Liver (tissue), 3 donors: ENCODE results near the gene CTTNBP2.

Source experiments
- GABPA ChIP-seq, 2 donors: IDR thresholded peaks in 1 of 2; conservative IDR thresholded peaks in 1 of 2; 2 replicates each; pipeline ENCODE4 v1.6.1; 2016; ENCODE audit warnings: antibody characterized with exemption in 2 of 2, mild to moderate bottlenecking in 1 of 2, moderate library complexity in 1 of 2
- SP1 ChIP-seq: IDR thresholded peaks from 2 replicates; pipeline ENCODE4 v1.6.1; 2018; ENCODE audit warnings: antibody characterized with exemption, mild to moderate bottlenecking
- TAF1 ChIP-seq: conservative IDR thresholded peaks from 2 replicates; pipeline ENCODE4 v1.6.1; 2016; ENCODE audit warnings: antibody characterized with exemption, mild to moderate bottlenecking
- TF ChIP-seq, protein P1 (sequence below): fragments of 150-350 bp; IDR thresholded peaks from 2 replicates; pipeline ENCODE4 v1.5.1; 2017; ENCODE audit warnings: improper control_type of control experiment, low read depth, low read length; ENCODE audit not compliant: missing input control
- TF ChIP-seq, protein P2 (sequence below): IDR thresholded peaks from 2 replicates; pipeline ENCODE4 v1.6.1; 2016; ENCODE audit warnings: antibody characterized with exemption, mild to moderate bottlenecking
- donor health status: healthy.
- donor health status: healthy.

DNA sequence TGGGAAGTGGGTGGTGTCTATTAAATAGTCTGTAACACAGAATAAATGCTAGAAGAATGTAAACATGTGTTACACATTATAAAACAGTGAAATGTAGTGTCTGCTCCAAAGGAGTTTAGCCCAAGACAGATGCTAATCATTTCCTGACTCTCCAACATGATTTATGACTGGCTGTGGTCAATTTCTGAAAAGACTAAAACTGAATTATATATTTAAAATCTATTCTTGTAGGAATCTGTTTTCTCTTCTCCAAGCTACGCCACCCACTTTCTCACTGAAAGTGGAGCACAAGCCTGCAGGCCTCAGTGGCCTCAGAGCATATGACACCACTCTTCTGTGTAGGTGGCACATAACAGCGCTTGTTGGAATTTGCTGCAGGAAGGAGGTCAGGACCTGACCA lies 44.4 kb downstream of the CTTNBP2 start:
- TF ChIP-seq TAF1 = no peak
- TF ChIP-seq GABPA (IDR thresholded peaks at IDR 0.05 in 1 of 2, conservative IDR thresholded peaks at IDR 0.05 in 1 of 2) = no peak
- TF ChIP-seq, protein P1, sequence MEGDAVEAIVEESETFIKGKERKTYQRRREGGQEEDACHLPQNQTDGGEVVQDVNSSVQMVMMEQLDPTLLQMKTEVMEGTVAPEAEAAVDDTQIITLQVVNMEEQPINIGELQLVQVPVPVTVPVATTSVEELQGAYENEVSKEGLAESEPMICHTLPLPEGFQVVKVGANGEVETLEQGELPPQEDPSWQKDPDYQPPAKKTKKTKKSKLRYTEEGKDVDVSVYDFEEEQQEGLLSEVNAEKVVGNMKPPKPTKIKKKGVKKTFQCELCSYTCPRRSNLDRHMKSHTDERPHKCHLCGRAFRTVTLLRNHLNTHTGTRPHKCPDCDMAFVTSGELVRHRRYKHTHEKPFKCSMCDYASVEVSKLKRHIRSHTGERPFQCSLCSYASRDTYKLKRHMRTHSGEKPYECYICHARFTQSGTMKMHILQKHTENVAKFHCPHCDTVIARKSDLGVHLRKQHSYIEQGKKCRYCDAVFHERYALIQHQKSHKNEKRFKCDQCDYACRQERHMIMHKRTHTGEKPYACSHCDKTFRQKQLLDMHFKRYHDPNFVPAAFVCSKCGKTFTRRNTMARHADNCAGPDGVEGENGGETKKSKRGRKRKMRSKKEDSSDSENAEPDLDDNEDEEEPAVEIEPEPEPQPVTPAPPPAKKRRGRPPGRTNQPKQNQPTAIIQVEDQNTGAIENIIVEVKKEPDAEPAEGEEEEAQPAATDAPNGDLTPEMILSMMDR = no peak
- no peak for TF ChIP-seq SP1
- TF ChIP-seq, protein P2, sequence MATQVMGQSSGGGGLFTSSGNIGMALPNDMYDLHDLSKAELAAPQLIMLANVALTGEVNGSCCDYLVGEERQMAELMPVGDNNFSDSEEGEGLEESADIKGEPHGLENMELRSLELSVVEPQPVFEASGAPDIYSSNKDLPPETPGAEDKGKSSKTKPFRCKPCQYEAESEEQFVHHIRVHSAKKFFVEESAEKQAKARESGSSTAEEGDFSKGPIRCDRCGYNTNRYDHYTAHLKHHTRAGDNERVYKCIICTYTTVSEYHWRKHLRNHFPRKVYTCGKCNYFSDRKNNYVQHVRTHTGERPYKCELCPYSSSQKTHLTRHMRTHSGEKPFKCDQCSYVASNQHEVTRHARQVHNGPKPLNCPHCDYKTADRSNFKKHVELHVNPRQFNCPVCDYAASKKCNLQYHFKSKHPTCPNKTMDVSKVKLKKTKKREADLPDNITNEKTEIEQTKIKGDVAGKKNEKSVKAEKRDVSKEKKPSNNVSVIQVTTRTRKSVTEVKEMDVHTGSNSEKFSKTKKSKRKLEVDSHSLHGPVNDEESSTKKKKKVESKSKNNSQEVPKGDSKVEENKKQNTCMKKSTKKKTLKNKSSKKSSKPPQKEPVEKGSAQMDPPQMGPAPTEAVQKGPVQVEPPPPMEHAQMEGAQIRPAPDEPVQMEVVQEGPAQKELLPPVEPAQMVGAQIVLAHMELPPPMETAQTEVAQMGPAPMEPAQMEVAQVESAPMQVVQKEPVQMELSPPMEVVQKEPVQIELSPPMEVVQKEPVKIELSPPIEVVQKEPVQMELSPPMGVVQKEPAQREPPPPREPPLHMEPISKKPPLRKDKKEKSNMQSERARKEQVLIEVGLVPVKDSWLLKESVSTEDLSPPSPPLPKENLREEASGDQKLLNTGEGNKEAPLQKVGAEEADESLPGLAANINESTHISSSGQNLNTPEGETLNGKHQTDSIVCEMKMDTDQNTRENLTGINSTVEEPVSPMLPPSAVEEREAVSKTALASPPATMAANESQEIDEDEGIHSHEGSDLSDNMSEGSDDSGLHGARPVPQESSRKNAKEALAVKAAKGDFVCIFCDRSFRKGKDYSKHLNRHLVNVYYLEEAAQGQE = no peak
